ENCODE data around the gene PJA2.

DNA sequence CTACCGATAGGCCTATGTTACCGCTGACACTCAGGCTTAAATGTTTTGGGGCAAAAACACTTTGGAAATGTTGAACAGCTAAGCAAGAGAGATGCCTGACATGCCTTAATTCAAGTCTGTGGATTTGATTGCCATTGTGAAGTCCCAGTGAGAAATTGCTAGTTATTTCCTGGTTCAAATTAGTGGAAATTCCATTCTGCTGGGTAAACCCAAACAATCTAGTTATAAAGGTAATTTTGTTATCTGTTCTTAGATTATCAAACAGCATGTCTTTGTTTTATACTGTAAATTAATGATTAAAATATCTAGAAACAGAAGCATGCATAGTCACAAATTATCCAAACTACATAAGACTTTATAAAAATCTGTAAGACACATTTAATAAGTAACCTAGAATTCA, 96.6 kb downstream of the PJA2 start:
- TF ChIP-seq CTCF (IDR thresholded peaks at IDR 0.05; ENCODE audit: low read depth, low read length, poor library complexity, severe bottlenecking) (no peak), EZH2phosphoT487 (IDR thresholded peaks at IDR 0.05; ENCODE audit: borderline replicate concordance, low read length) (no peak)
